Stimulated activated CD4-positive, alpha-beta T cell treated with anti-CD3 and anti-CD28 coated beads, Interleukin-2, amount 100 ng/mL, for 48 hours (primary cell): ENCODE measurements around the gene GPATCH8.
A peak's percentile ranks its signal among the peaks of the same experiment; 100 is the strongest.

Source experiments
- DNase-seq, 2 donors: peaks; one replicate each; pipeline ENCODE4 v3.0.0-alpha.2; 2020

The GPATCH8 gene

DNA sequence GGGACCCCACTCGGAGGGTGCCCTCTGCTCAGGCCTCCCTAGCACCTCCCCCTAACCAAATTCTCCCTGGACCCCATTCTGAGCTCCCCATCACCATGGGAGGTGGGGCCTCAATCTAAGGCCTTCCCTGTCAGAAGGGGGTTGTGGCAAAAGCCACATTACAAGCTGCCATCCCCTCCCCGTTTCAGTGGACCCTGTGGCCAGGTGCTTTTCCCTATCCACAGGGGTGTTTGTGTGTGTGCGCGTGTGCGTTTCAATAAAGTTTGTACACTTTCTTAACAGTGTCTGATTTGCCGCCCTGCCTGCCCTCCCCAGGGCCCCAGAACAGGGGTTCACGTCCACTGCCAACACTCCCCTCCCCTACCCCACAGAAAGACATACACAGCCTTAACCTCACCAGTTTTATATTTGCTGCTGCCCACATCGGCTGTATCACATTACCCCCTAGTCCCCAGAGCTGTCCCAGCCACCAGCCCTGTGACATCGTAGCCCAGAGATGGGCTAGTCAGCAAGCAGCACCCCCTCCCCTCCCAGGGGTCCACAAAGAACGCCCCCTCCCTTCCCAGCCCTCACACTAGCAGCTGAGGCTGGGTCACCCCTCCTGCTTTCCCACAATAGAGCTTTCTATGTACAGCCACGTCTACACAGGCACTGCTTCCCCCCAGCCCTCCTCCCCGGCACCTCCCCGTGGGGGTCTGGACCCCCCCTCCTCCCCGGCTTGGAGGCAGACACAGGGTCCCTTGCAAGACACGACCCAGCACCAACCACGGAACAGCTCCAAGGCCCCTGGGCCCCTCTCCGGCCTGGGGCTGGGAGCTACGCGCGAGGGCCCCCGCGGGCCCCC, 150.2 kb downstream of the GPATCH8 start:
- no peak for DNase-seq

DNA sequence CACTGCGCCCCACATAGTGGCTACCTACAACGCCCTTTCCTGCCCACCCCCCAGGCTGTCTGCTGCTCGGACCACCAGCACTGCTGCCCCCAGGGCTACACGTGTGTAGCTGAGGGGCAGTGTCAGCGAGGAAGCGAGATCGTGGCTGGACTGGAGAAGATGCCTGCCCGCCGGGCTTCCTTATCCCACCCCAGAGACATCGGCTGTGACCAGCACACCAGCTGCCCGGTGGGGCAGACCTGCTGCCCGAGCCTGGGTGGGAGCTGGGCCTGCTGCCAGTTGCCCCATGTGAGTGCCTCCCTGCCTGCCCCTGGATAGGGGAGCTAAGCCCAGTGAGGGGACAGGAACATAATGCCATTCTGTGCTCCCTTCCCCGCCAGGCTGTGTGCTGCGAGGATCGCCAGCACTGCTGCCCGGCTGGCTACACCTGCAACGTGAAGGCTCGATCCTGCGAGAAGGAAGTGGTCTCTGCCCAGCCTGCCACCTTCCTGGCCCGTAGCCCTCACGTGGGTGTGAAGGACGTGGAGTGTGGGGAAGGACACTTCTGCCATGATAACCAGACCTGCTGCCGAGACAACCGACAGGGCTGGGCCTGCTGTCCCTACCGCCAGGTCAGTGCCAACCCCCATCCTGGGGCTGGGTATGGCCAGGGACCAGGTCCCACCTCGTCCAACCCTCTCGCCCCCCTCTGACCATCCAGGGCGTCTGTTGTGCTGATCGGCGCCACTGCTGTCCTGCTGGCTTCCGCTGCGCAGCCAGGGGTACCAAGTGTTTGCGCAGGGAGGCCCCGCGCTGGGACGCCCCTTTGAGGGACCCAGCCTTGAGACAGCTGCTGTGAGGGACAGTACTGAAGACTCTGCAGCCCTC, 151.0 kb downstream of the GPATCH8 start:
- DNase-seq, result no peak

GRCh38 chr17:44351464-44351863, 151.7 kb downstream of the GPATCH8 start:
- no peak for DNase-seq

GRCh38 chr17:44350733-44351226, 152.4 kb downstream of the GPATCH8 start:
- DNase-seq, result peak; percentile 70 to 75

DNA sequence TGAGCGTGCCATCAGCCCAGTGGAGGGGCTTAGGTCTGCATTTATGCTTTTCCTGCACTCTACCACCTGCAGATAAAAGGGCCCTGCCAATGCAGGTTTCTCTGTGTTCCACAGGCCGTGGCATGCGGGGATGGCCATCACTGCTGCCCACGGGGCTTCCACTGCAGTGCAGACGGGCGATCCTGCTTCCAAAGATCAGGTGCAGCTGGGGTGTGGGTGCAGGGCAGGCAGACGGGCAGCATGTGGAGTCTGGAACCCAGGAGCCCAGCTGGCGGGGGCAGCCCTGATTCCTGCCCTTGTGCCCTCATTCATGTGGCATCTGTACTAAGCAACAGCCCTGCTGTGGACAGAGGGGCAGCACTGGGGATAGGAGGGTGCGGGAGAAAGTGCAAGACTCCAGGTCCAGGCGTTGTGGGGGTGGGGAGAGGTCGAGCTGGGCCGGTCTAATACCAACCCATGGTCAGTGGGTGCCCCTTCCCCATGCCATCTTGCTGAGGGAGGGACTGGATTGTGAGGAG, 153.6 kb downstream of the GPATCH8 start:
- no peak for DNase-seq

GRCh38 chr17:44348988-44349364, 154.2 kb downstream of the GPATCH8 start:
- DNase-seq, result no peak

DNA sequence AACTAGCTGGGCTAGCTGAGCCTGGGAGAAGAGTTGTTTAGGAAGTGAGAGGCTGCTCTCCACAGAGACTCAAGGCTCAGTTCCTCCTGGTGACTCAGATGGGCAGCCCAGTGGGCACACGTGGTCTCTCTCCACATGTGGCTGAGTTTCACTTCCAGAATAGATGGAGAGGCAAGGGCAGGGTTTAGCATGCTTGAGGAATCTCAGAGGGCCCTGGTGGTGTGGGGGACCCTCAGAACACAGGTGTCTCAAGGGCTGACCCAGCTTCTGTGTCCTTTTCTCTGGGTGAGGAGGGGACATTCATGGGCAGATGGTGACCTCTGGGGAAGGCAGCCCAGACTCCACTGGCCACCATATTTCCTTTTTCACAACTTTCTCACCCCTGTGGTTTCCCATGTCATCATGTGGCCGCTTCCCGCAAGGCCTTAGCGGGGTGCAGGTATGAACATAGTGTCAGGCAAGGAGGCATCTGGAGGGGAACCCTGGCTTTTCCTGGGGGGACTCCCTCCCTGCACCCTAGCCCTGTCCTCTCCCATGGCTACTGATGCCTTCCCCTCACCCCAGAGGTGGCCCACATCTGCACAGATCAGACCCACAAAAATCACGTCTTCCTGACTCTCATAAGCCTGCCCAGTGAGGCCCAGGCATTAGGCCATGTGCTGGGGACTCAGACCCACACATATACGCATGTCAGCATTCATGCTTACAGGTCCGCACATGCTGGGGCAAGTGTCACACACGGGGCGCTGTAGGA, 154.8 kb downstream of the GPATCH8 start:
- DNase-seq, result no peak
